Esophagus muscularis mucosa (tissue), 4 donors: ENCODE data around the gene SUPT4H1. TPM values are rescaled to one million over a fixed set of nuclear protein-coding genes. Genes with fewer than 3 reads are reported as not detected.

ENCODE experiments used
- DNase-seq: peaks from one replicate; pipeline ENCODE4 v3.0.0-alpha.2; 2017; ENCODE audit errors: extremely low spot score
- H3K27ac ChIP-seq, 4 donors: fragments of 200-600 bp; sonication (generic); replicated peaks in 1 of 4; 1 replicate in 3 of 4; 2 replicates in 1 of 4; pipeline ENCODE4 v1.5.1; 2016 to 2019; ENCODE audit warnings: mild to moderate bottlenecking in 1 of 4
- H3K27me3 ChIP-seq, 4 donors: fragments of 200-600 bp; sonication (generic); one replicate each; pipeline versions ENCODE4 v1.5.1 to v1.6.0; 2016 to 2019
- H3K36me3 ChIP-seq, 4 donors: fragments of 200-600 bp; sonication (generic); one replicate each; pipeline ENCODE4 v1.5.1; 2016 to 2019
- H3K4me1 ChIP-seq, 4 donors: fragments of 200-600 bp; sonication (generic); one replicate each; pipeline ENCODE4 v1.5.1; 2016 to 2019
- H3K4me3 ChIP-seq, 4 donors: fragments of 200-600 bp; sonication (generic); 1 replicate in 2 of 4; 2 replicates in 2 of 4; pipeline ENCODE4 v1.5.1; 2016 to 2019; ENCODE audit warnings: mild to moderate bottlenecking in 4 of 4, moderate library complexity in 1 of 4
- H3K9me3 ChIP-seq, 4 donors: fragments of 200-600 bp; sonication (generic); 1 replicate in 3 of 4; 2 replicates in 1 of 4; pipeline ENCODE4 v1.5.1; 2016 to 2019
- CTCF ChIP-seq, 3 experiments: fragments of 200-600 bp in 2 of 3; fragments of 450-650 bp in 1 of 3; sonication (generic) in 2 of 3; IDR thresholded peaks; one replicate each; pipeline ENCODE4 v1.5.1; 2017 to 2019; ENCODE audit warnings: antibody characterized with exemption in 3 of 3, mild to moderate bottlenecking in 2 of 3, moderate library complexity in 1 of 3
- EP300 ChIP-seq: sonication (generic); formaldehyde crosslinking; IDR thresholded peaks from one replicate; pipeline ENCODE4 v1.6.1; 2017; ENCODE audit warnings: antibody characterized with exemption
- POLR2A ChIP-seq: fragments of 450-650 bp; IDR thresholded peaks from one replicate; pipeline ENCODE4 v1.6.1; 2017; ENCODE audit warnings: antibody characterized with exemption, moderate library complexity, mild to moderate bottlenecking, low read depth
- POLR2AphosphoS5 ChIP-seq, 2 donors: sonication (generic); formaldehyde crosslinking; IDR thresholded peaks; one replicate each; pipeline ENCODE4 v1.6.1; 2017; ENCODE audit warnings: antibody characterized with exemption in 2 of 2
- WGBS: methylation state at CpG from one replicate; pipeline ENCODE4 v1.1.5; 2018; 5-methylcytosine and 5-hydroxymethylcytosine counted together
- intact Hi-C: fragments of 100-400 bp; cut with DNase I; formaldehyde crosslinking; loops from one replicate; pipeline ENCODE4 v1.15.1; 2023
- total RNA-seq, 4 donors: library from RNA; depleted of rRNA; stranded (reverse); fragments of >200 nt; gene quantifications; one replicate each; pipeline versions ENCODE4 v1.1.0 to v1.2.1, GENCODE V29; 2016

The SUPT4H1 gene
- total RNA-seq, 4 donors from 2014 or later = 35.3 to 59.6 (median 47.0) TPM

GRCh38 chr17:58321571-58322525, 30.2 kb downstream of the SUPT4H1 start:
- 89% methylated on average over 17 of the region's 18 CpGs for WGBS
- no peaks in the 10 kb centered on the region for H3K9me3 ChIP-seq
- H3K27me3 ChIP-seq = peaks cover 0 to 5% (median 0%) of the 10 kb centered on the region in 4 donors
- DNase-seq = no peak
- H3K27ac ChIP-seq = no peak overlapping the region
- H3K36me3 ChIP-seq = peaks cover 0 to 27% (median 6%) of the 10 kb centered on the region in 4 donors
- TF ChIP-seq CTCF (IDR thresholded peaks at IDR 0.05) = no peak
- no peak for TF ChIP-seq EP300
- TF ChIP-seq POLR2A = no peak
- TF ChIP-seq POLR2AphosphoS5 (IDR thresholded peaks at IDR 0.05) = no peak
- intact Hi-C loops = no loop called here
- no peak overlapping the region for H3K4me3 ChIP-seq
- peaks cover 9 to 35% (median 24%) of the 10 kb centered on the region in 4 donors for H3K4me1 ChIP-seq

- DNase-seq = no peak
- H3K36me3 ChIP-seq = peaks cover 0 to 37% (median 6%) of the 10 kb centered on the region in 4 donors
- peaks cover 9 to 34% (median 24%) of the 10 kb centered on the region in 4 donors for H3K4me1 ChIP-seq
- no peak overlapping the region for H3K4me3 ChIP-seq
- no peak for TF ChIP-seq POLR2A
- TF ChIP-seq EP300 = no peak
- H3K27me3 ChIP-seq = peaks cover 0 to 5% (median 0%) of the 10 kb centered on the region in 4 donors
- intact Hi-C loops = no loop called here
- WGBS = 83% methylated on average over 9 of the region's 9 CpGs
- no peaks in the 10 kb centered on the region for H3K9me3 ChIP-seq
- H3K27ac ChIP-seq = no peak overlapping the region
Observed at GRCh38 chr17:58320570-58321323, 31.3 kb downstream of the SUPT4H1 start.

- no peak overlapping the region for H3K27ac ChIP-seq
- TF ChIP-seq CTCF (IDR thresholded peaks at IDR 0.05) (no peak), POLR2A (no peak), EP300 (no peak), POLR2AphosphoS5 (IDR thresholded peaks at IDR 0.05) (no peak)
- H3K4me3 ChIP-seq = no peak overlapping the region
- peaks cover 0 to 42% (median 6%) of the 10 kb centered on the region in 4 donors for H3K36me3 ChIP-seq
- intact Hi-C loops = no loop called here
- DNase-seq = no peak
- 95% methylated on average over 7 of the region's 7 CpGs for WGBS
- H3K9me3 ChIP-seq = no peaks in the 10 kb centered on the region
- H3K27me3 ChIP-seq = peaks cover 0 to 5% (median 0%) of the 10 kb centered on the region in 4 donors
- H3K4me1 ChIP-seq = peaks cover 9 to 28% (median 19%) of the 10 kb centered on the region in 4 donors
Observed at GRCh38 chr17:58320163-58320558, 31.8 kb downstream of the SUPT4H1 start.

- Histone ChIP-seq H3K4me1 (peaks cover 9 to 21% (median 12%) of the 10 kb centered on the region in 4 donors), H3K4me3 (no peak overlapping the region), H3K36me3 (peaks cover 0 to 49% (median 6%) of the 10 kb centered on the region in 4 donors), H3K27me3 (no peaks in the 10 kb centered on the region), H3K9me3 (no peaks in the 10 kb centered on the region), H3K27ac (no peak overlapping the region)
- WGBS = 84% methylated on average over 16 of the region's 25 CpGs
- DNase-seq = no peak
- no peak for TF ChIP-seq EP300
- TF ChIP-seq POLR2A = no peak
- TF ChIP-seq POLR2AphosphoS5 (IDR thresholded peaks at IDR 0.05) = no peak
- TF ChIP-seq CTCF (IDR thresholded peaks at IDR 0.05) = no peak
- intact Hi-C loops = no loop called here
Observed at GRCh38 chr17:58319173-58320162, 32.5 kb downstream of the SUPT4H1 start.
